ENCODE measurements around the gene NSF.
"Not testable (repeated sequence)": the region's sequence is repeated elsewhere in the genome, so short reads cannot be mapped to it uniquely, and the experiment has no call there.

The NSF gene

DNA sequence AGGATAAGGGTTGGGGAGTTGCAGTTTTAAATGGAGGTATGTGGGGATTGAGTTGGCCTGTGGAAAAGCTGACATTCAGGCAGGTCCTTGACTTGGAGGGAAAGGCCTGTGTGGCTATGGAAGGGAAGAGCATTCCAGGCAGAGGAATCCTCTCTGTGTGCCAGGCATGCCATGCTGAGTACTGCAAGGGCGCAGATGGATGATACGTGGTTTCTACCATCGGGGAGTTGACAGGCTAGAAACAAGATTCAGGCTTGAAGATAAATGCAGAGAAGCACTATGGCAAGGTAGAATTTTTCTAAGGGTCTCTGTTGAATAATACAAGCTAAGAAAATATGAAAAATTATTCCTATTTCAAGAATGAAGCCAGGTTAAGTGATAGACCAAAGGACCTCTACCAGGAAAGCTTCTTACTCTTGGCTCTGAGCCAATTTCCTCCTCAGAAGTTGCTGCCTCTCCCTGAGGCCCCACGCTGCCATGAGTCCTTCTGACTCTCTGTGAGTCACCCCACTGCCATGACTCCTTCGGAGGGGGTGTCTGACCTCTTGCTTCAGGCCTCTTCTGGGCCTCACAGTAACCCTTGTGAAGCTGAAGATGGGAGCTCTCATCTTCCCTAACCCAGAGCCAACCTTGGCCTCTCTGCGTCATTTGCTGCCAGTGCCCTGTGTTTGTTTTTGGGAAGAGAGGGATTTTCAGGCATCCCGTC lies 152.2 kb downstream of the NSF start:
- no peak overlapping the region for H3K27ac Mint-ChIP-seq
- H3K27me3 Mint-ChIP-seq, result no peaks in the 10 kb centered on the region
- H3K9me3 Mint-ChIP-seq, result no peaks in the 10 kb centered on the region
- peaks cover 6% of the 10 kb centered on the region for H3K4me1 Mint-ChIP-seq (ENCODE audit: low read depth)
- no peak for DNase-seq
- H3K4me3 Mint-ChIP-seq, result no peak overlapping the region
- peaks cover 17% of the 10 kb centered on the region for H3K36me3 Mint-ChIP-seq (ENCODE audit: low read depth)

DNA sequence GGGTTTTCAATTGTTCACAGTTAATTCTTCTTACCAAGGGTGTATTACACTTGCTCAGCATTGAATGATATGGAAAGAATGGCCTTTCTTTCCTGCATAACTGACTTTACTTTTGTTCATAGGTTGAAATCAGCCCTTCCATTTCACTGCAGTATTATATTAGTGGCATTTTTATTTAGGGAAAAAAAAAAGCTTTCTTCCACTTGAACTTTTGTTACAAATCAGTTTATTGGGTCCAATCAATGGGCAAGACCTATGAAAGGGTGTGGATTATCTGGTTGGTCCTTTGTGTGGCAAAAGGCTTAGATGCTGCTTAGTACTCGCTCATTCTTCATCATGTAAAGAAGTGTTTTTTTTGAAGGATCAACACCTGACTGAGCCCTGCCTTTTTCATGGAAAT lies 154.0 kb downstream of the NSF start:
- H3K36me3 Mint-ChIP-seq (ENCODE audit: low read depth), result peaks cover 20% of the 10 kb centered on the region
- H3K9me3 Mint-ChIP-seq, result no peaks in the 10 kb centered on the region
- H3K4me3 Mint-ChIP-seq, result no peak overlapping the region
- no peaks in the 10 kb centered on the region for H3K27me3 Mint-ChIP-seq
- DNase-seq, result no peak
- H3K4me1 Mint-ChIP-seq (ENCODE audit: low read depth), result peaks cover 6% of the 10 kb centered on the region
- H3K27ac Mint-ChIP-seq, result no peak overlapping the region

DNA sequence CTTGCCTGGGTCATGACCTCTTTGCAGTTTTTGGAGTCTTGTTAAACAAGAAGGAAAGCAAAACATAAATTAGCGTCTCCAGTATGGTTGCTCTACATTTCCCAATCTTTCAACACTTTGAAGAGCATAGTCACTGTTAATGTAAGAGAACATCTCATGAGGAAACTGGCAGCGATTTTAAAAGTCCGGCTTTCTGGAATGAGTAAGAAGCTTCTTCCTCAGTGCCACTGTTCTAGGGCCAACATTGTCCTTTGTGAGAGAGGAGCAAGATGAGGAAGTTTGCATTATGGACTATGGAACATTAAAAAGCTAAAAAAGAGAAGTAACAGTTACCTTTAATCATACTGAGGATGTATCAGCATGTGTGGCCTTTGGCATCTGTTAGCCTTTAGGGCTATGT lies 154.9 kb downstream of the NSF start:
- Mint-ChIP-seq H3K9me3 (no peaks in the 10 kb centered on the region), H3K36me3 (ENCODE audit: low read depth) (peaks cover 23% of the 10 kb centered on the region)

GRCh38 chr17:46751425-46751824 lies 161.0 kb downstream of the NSF start:
- peaks cover 69% of the 10 kb centered on the region for H3K36me3 Mint-ChIP-seq (ENCODE audit: low read depth)
- no peak for DNase-seq
- no peaks in the 10 kb centered on the region for H3K27me3 Mint-ChIP-seq
- no peaks in the 10 kb centered on the region for H3K9me3 Mint-ChIP-seq
- no peak overlapping the region for H3K27ac Mint-ChIP-seq
- H3K4me1 Mint-ChIP-seq (ENCODE audit: low read depth), result no peaks in the 10 kb centered on the region
- H3K4me3 Mint-ChIP-seq, result no peak overlapping the region

More for the DNA sequence above, 154.9 kb downstream of the NSF start:
- Mint-ChIP-seq H3K4me3 (no peak overlapping the region), H3K27ac (no peak overlapping the region), H3K27me3 (no peaks in the 10 kb centered on the region), H3K4me1 (ENCODE audit: low read depth) (peaks cover 6% of the 10 kb centered on the region)
- DNase-seq, result no peak

- Mint-ChIP-seq H3K4me1 (ENCODE audit: low read depth) (no peaks in the 10 kb centered on the region), H3K27me3 (no peaks in the 10 kb centered on the region), H3K4me3 (no peak overlapping the region), H3K27ac (no peak overlapping the region), H3K36me3 (ENCODE audit: low read depth) (peaks cover 76% of the 10 kb centered on the region), H3K9me3 (no peaks in the 10 kb centered on the region)
- no peak for DNase-seq
Observed at GRCh38 chr17:46753776-46754175, 163.3 kb downstream of the NSF start.

DNA sequence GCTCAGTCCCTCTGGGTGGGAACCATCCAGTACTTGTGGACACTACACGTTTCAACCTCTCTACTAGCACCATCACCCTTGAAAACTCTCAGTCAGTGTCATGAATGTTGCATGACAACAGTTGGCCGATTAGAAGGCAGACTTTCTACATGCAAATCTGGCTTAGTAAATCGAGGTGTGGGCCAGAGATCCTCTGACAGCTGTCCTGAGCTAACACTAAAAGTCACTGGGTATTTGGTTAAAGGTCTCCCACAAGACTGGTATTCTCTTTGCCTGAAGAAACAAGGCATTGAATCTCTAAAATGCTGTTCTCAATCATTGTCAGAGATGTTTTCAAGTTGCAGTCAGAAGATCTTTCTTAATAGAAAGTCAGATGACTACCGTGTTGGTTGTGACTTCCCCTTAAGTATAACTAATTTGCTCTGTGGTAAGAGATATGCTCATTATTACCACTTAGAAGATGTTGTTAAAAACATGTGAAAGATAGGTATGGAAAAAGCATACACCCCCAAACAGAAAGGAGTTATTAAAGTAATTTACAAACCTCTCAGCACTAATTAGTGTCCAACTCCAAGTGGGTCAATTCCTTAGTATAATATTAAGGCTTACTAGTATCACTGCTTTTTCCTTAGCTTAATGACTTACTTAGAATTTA lies 165.7 kb downstream of the NSF start:
- Mint-ChIP-seq H3K4me3 (no peak overlapping the region), H3K36me3 (ENCODE audit: low read depth) (peaks cover 69% of the 10 kb centered on the region), H3K27ac (no peak overlapping the region), H3K4me1 (ENCODE audit: low read depth) (no peaks in the 10 kb centered on the region), H3K9me3 (no peaks in the 10 kb centered on the region), H3K27me3 (no peaks in the 10 kb centered on the region)
- no peak for DNase-seq

- no peak overlapping the region for H3K4me3 Mint-ChIP-seq
- no peak for DNase-seq
- no peak overlapping the region for H3K27ac Mint-ChIP-seq
- H3K4me1 Mint-ChIP-seq (ENCODE audit: low read depth), result no peaks in the 10 kb centered on the region
- H3K27me3 Mint-ChIP-seq, result no peaks in the 10 kb centered on the region
- no peaks in the 10 kb centered on the region for H3K9me3 Mint-ChIP-seq
- H3K36me3 Mint-ChIP-seq (ENCODE audit: low read depth), result peaks cover 62% of the 10 kb centered on the region
Observed at GRCh38 chr17:46756861-46757260, 166.4 kb downstream of the NSF start.

DNA sequence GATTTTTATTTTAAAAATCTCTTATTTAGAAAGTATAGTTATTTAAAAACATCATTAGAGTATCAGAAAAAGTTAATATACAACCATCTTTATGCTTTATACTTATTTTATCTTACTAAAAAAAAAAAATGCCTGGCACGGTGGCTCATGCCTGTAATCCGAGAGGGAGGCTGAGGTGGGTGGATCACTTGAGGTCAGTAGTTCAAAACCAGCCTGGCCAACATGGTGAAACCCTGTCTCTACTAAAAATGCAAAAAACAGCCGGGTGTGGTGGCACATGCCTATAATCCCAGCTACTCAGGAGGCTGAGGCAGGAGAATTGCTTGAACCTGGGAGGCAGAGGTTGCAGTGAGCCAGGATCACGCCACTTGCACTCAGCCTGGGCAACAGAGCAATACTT lies 167.1 kb downstream of the NSF start:
- H3K27me3 Mint-ChIP-seq; DNase-seq; H3K27ac Mint-ChIP-seq; H3K4me3 Mint-ChIP-seq; H3K4me1 Mint-ChIP-seq (ENCODE audit: low read depth); H3K9me3 Mint-ChIP-seq: not testable (repeated sequence)
- peaks cover 57% of the 10 kb centered on the region for H3K36me3 Mint-ChIP-seq (ENCODE audit: low read depth)

GRCh38 chr17:46758614-46759013 lies 168.1 kb downstream of the NSF start:
- H3K36me3 Mint-ChIP-seq (ENCODE audit: low read depth), result peaks cover 46% of the 10 kb centered on the region
- no peaks in the 10 kb centered on the region for H3K27me3 Mint-ChIP-seq
- H3K4me1 Mint-ChIP-seq (ENCODE audit: low read depth), result no peaks in the 10 kb centered on the region
- H3K4me3 Mint-ChIP-seq, result no peak overlapping the region
- no peak overlapping the region for H3K27ac Mint-ChIP-seq
- no peak for DNase-seq
- H3K9me3 Mint-ChIP-seq, result no peaks in the 10 kb centered on the region

DNA sequence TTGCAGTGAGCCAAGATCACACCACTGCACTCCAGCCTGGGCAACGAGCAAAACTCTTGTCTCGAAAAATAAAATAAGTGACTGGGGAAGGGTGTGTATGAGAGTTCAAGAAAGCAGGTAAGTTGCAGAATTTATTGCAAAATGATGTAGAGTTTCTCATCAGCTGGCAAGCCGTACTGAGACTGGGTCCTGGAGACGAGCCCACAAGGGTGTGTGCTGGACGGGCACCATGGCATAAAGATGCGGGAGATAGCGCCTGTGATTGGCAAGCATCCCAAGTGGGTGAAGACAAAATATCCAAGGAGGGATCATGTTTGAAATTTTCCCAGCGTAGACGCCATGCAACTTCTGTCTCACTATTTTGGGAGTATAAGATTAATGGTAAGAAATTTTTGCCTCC lies 168.7 kb downstream of the NSF start:
- no peaks in the 10 kb centered on the region for H3K27me3 Mint-ChIP-seq
- no peaks in the 10 kb centered on the region for H3K9me3 Mint-ChIP-seq
- no peak overlapping the region for H3K27ac Mint-ChIP-seq
- H3K36me3 Mint-ChIP-seq (ENCODE audit: low read depth), result peaks cover 41% of the 10 kb centered on the region
- H3K4me3 Mint-ChIP-seq, result no peak overlapping the region
- DNase-seq, result no peak
- H3K4me1 Mint-ChIP-seq (ENCODE audit: low read depth), result no peaks in the 10 kb centered on the region

DNA sequence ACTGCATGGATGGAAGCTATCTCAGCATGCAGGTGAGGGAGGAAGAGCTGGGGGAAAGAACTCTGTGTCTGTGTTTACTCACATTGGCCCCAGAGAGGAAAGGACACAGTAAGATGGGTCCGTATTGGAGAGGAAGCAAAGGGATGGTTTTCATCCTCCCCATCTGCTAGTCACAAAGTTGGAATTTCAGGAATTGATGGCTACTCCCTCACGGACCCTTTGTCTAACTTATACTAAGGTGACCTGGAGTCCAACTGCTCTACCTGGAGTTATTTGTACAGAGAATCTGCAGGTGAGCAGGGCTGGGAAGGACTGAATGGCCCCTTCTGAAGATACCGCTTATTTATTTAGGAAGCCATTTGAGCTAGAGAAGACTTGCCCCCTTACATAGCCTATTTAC lies 172.9 kb downstream of the NSF start:
- H3K27me3 Mint-ChIP-seq, result peaks cover 3% of the 10 kb centered on the region
- H3K9me3 Mint-ChIP-seq, result no peaks in the 10 kb centered on the region
- no peaks in the 10 kb centered on the region for H3K4me1 Mint-ChIP-seq (ENCODE audit: low read depth)
- no peak overlapping the region for H3K27ac Mint-ChIP-seq
- no peak overlapping the region for H3K4me3 Mint-ChIP-seq
- no peak for DNase-seq
- H3K36me3 Mint-ChIP-seq (ENCODE audit: low read depth), result peaks cover 5% of the 10 kb centered on the region

GRCh38 chr17:46764000-46764708 lies 173.7 kb downstream of the NSF start:
- Mint-ChIP-seq H3K4me3 (no peak overlapping the region), H3K9me3 (no peaks in the 10 kb centered on the region), H3K36me3 (ENCODE audit: low read depth) (peaks cover 1% of the 10 kb centered on the region), H3K27ac (no peak overlapping the region), H3K27me3 (peaks cover 9% of the 10 kb centered on the region), H3K4me1 (ENCODE audit: low read depth) (no peaks in the 10 kb centered on the region)
- no peak for DNase-seq

- H3K9me3 Mint-ChIP-seq, result no peaks in the 10 kb centered on the region
- H3K4me1 Mint-ChIP-seq (ENCODE audit: low read depth), result peaks cover 2% of the 10 kb centered on the region
- no peak overlapping the region for H3K27ac Mint-ChIP-seq
- no peaks in the 10 kb centered on the region for H3K36me3 Mint-ChIP-seq (ENCODE audit: low read depth)
- peaks cover 16% of the 10 kb centered on the region for H3K27me3 Mint-ChIP-seq
- no peak overlapping the region for H3K4me3 Mint-ChIP-seq
- no peak for DNase-seq
Observed at GRCh38 chr17:46764709-46765401, 174.4 kb downstream of the NSF start.

DNA sequence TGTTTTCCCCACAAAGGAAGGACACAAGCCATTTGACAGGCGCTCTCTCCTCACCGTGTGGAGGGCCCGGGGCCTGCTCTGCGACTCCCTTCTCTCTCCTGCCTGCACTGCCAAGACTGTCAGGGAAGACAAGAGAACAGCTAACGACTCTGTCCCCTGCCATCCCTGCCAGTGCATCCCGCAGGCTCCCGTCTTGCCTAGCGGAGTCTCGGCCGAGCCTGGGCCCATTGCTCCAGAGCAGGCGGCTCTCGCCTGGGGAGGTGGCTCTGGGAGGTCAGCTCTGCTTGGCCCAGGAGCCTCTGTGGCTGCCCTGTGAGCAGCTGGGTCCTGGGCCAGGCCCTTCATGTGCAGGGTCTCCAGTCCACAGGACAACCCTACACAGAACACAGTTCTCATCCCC lies 175.0 kb downstream of the NSF start:
- DNase-seq, result no peak
- Mint-ChIP-seq H3K9me3 (no peaks in the 10 kb centered on the region), H3K36me3 (ENCODE audit: low read depth) (no peaks in the 10 kb centered on the region), H3K4me1 (ENCODE audit: low read depth) (peaks cover 8% of the 10 kb centered on the region), H3K27ac (no peak overlapping the region), H3K4me3 (no peak overlapping the region), H3K27me3 (peaks cover 22% of the 10 kb centered on the region)

Measured in activated T-cell treated with anti-CD3 and anti-CD28 coated beads, Interleukin-2, amount 50 U/mL, for 24 hours (primary cell).